Lower leg skin (tissue), 4 donors: ENCODE data around the gene AREG. TPM values are rescaled to one million over a fixed set of nuclear protein-coding genes. Genes with fewer than 3 reads are reported as not detected.

Experiments
- DNase-seq, 2 donors: peaks; one replicate each; pipeline ENCODE4 v3.0.0-alpha.2; 2019; ENCODE audit warnings: low spot score in 2 of 2
- H3K4me3 ChIP-seq: fragments of 200-600 bp; sonication (generic); 2 replicates; pipeline ENCODE4 v1.5.1; 2017; ENCODE audit warnings: mild to moderate bottlenecking, low read depth; ENCODE audit not compliant: poor library complexity, severe bottlenecking
- CTCF ChIP-seq, 3 donors: fragments of 450-650 bp; IDR thresholded peaks; one replicate each; pipeline ENCODE4 v1.5.1; 2016; ENCODE audit warnings: antibody characterized with exemption in 3 of 3, mild to moderate bottlenecking in 3 of 3, moderate library complexity in 2 of 3
- POLR2A ChIP-seq, 2 donors: fragments of 450-650 bp; IDR thresholded peaks; one replicate each; pipeline ENCODE4 v1.6.1; 2016 to 2017; ENCODE audit warnings: antibody characterized with exemption in 2 of 2, mild to moderate bottlenecking in 1 of 2, moderate library complexity in 1 of 2
- WGBS, 2 donors: methylation state at CpG; one replicate each; pipeline ENCODE4 v1.1.5; 2018; 5-methylcytosine and 5-hydroxymethylcytosine counted together
- intact Hi-C: fragments of 100-400 bp; cut with DNase I; formaldehyde crosslinking; loops from one replicate; pipeline ENCODE4 v1.15.0; 2023; ENCODE audit warnings: low total_unique reads
- total RNA-seq, 4 donors: library from RNA; depleted of rRNA; stranded (reverse); fragments of >200 nt; gene quantifications; one replicate each; pipeline ENCODE4 v1.1.0, GENCODE V29; 2016

Gene AREG
- total RNA-seq, 4 donors from 2014 or later, result 7.4 to 15.2 (median 11.6) TPM

GRCh38 chr4:74441744-74442143, 3.2 kb upstream of the AREG start:
- DNase-seq, result no peak
- TF ChIP-seq POLR2A (IDR thresholded peaks at IDR 0.05), result no peak
- TF ChIP-seq CTCF (IDR thresholded peaks at IDR 0.05), result no peak
- H3K4me3 ChIP-seq, result no peak overlapping the region
- WGBS, 2 donors, result 94 to 95% methylated on average over 3 of the region's 3 CpGs
- intact Hi-C loops, result no loop called here

- 77 to 84% methylated on average over 8 of the region's 8 CpGs for WGBS, 2 donors
- no peak overlapping the region for H3K4me3 ChIP-seq
- DNase-seq, result no peak
- TF ChIP-seq CTCF (IDR thresholded peaks at IDR 0.05) (no peak), POLR2A (IDR thresholded peaks at IDR 0.05) (no peak)
- intact Hi-C loops, result no loop called here
Observed at GRCh38 chr4:74446193-74446868, 1.4 kb downstream of the AREG start.

- intact Hi-C loops, result no loop called here
- DNase-seq, result no peak
- H3K4me3 ChIP-seq, result no peak overlapping the region
- no peak for TF ChIP-seq POLR2A (IDR thresholded peaks at IDR 0.05)
- no peak for TF ChIP-seq CTCF (IDR thresholded peaks at IDR 0.05)
- 76 to 85% methylated on average over 1 of the region's 1 CpG for WGBS, 2 donors
Observed at GRCh38 chr4:74446896-74447295, 2.0 kb downstream of the AREG start.

- intact Hi-C loops, result no loop called here
- TF ChIP-seq POLR2A (IDR thresholded peaks at IDR 0.05) (no peak), CTCF (IDR thresholded peaks at IDR 0.05) (no peak)
- H3K4me3 ChIP-seq, result no peak overlapping the region
- DNase-seq, result no peak
- WGBS, 2 donors, result 89 to 94% methylated on average over 5 of the region's 5 CpGs
Observed at GRCh38 chr4:74447636-74448233, 2.8 kb downstream of the AREG start.

GRCh38 chr4:74449571-74450297, 4.8 kb downstream of the AREG start:
- DNase-seq, result no peak
- no peak for TF ChIP-seq POLR2A (IDR thresholded peaks at IDR 0.05)
- WGBS, 2 donors, result 57 to 64% methylated on average over 6 of the region's 6 CpGs
- intact Hi-C loops, result no loop called here
- H3K4me3 ChIP-seq, result no peak overlapping the region

- intact Hi-C loops, result no loop called here
- DNase-seq, result no peak
- no peak for TF ChIP-seq CTCF (IDR thresholded peaks at IDR 0.05)
- no peak for TF ChIP-seq POLR2A (IDR thresholded peaks at IDR 0.05)
- no peak overlapping the region for H3K4me3 ChIP-seq
- WGBS, 2 donors, result 18 to 50% methylated on average over 4 of the region's 4 CpGs
Observed at GRCh38 chr4:74450298-74450683, 5.4 kb downstream of the AREG start.
